GM10847 (cell line): Measurements from ENCODE around the gene LYRM7.

ENCODE experiments used
- POLR2A ChIP-seq: IDR thresholded peaks from 2 replicates; pipeline ENCODE4 v1.6.1; 2011; ENCODE audit not compliant: insufficient read length; ENCODE audit errors: extremely low read depth

LYRM7 gene

GRCh38 chr5:131229623-131230022 is 58.9 kb downstream of the LYRM7 start:
- TF ChIP-seq POLR2A: no peak

DNA sequence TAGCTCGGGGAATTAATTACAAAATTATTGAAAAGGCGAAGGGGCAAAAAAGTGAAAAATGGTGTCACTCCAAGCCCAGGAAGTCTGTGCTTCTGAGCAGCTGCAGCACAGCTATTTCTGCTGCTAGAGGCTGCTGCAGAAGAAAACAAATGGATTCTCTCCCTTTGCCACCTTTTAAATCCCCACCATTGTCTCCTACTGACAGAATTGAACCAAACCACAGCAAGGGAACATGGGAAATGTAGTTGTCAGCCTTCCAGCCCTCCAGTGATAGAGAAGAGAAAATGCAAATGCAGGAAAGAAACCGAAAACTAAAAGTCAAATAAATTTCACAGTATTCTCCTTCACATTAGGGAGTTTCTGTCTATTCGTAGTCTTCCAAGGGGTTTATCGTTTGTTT is 59.7 kb downstream of the LYRM7 start:
- no peak for TF ChIP-seq POLR2A

DNA sequence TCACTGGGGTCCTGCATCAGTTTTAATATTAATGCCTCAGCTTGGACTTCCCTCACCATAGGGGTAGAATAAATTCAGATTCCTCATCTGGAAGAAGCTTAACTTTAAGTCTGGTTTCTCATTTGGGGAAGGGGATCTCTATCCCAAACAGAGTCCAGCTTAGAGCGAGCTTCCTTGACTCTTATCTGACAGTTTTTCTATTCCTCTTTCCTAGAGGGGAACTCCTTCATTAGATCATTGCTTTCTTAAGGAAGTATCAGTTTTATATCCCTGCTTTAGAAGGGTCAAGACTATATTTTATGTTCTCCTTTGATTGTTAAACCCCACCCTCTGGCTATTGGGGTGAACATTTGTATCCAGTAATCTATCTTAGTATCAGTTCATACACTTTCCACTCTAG is 68.9 kb downstream of the LYRM7 start:
- no peak for TF ChIP-seq POLR2A

- TF ChIP-seq POLR2A: no peak
These were observed 72.0 kb downstream of the LYRM7 start for GRCh38 chr5:131242728-131243255.

GRCh38 chr5:131245312-131245711 is 74.6 kb downstream of the LYRM7 start:
- TF ChIP-seq POLR2A: no peak

DNA sequence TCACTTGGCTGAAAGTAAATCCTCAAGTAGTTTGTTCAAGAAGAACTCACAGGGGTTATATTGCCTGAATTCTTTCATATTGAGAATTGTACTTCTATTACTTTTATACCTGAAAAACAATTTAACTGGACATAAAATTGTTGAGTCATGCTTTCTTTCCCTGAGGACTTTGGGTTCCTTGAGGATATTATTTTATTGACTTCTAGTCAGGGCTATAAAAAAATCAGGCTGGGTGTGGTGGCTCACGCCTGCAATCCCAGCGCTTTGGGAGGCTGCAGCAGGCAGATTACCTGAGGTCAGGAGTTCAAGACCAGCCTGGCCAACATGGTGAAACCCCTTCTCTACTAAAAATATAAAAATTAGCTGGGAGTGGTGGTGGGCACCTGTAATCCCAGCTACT is 75.2 kb downstream of the LYRM7 start:
- TF ChIP-seq POLR2A: no peak

DNA sequence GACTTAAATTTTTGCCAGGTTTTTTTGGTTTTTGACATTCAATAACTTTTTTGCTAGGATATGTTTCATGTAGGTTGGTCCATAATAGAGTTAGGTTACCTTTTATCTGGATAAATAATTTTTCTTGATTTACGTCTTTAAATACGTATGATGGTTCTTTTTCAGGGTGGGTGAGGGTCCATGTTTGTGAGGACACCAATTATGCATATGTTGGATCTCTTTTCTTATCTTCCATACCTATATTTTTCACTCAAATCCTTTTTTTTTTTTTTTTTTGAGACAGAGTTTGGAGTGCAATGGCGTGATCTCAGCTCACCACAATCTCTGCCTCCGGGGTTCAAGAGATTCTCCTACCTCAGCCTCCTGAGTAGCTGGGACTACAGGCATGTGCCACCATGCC is 75.8 kb downstream of the LYRM7 start:
- no peak for TF ChIP-seq POLR2A

DNA sequence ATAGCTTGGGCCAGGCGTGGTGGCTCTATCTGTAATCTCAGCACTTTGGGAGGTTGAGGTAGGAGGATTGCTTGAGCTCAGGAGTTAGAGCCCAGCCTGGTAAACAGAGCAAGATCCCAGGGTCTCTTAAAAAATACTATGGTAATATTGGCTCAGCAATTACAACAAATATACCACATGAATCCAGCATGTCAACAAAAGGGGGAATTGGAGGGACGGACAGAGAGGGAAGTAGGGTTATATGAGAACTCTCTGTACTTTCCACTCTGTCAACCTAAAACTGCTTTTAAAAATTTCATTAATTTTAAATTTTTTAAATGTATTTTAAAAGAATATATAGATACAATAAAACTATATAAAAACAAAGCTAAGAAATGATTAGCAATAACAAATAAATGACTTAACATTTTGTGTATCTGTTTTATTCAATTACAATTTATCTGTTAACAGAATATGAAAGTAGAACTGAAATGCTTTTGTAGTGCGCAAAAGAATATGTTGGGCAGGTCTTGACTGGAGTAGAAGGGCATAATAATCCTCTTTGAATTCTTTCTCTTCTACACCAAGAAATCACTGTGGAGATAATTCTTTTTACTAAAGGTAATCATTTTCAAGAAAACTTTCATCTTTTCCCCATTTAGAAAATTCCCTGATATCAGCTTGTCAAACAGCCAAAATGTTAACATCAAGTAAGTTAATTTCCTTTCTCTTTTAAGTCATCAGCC is 80.2 kb downstream of the LYRM7 start:
- no peak for TF ChIP-seq POLR2A

DNA sequence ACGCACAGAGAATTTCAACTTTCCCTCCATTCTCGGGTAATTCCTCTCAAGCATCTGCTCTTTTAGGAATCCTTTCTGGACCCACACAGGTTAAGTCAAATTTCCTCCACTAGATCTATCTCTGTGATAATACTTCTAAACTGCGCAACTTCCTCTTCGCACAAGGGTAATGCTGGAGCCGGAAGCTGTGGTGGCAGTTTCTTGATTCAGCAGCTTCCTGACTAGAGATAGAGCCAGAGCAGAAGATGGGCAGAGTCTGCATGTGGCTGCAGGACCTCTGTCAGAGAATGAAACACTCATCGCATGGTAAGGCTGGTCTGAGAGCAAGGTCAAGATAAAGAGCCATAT is 82.1 kb downstream of the LYRM7 start:
- TF ChIP-seq POLR2A: no peak

DNA sequence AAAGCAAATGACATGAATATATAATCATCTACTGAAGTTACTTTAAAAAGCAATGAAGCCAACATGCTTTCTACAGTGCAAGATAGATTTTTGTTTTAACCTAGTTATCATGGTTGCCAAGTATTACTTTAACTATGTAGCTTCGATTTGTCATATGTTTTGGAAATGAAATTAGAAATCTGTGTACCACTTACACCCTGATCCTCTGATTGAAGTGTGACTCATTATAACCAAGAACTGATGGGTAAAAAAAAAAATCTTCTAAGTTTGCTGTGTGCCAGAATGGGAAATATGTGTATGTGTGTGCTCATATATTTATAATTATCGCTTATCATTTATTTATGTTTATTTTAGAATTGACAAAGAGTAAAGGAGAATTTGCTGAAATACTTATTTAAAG is 84.0 kb downstream of the LYRM7 start:
- no peak for TF ChIP-seq POLR2A
